GM12872 (cell line): ENCODE results near the gene RHO.

Experiments
- TF ChIP-seq, protein P1 (sequence below): IDR thresholded peaks from 3 replicates; pipeline ENCODE4 v1.5.1; 2011; ENCODE audit warnings: low read depth, mild to moderate bottlenecking, low read length, moderate library complexity; ENCODE audit not compliant: insufficient read depth

RHO gene

DNA sequence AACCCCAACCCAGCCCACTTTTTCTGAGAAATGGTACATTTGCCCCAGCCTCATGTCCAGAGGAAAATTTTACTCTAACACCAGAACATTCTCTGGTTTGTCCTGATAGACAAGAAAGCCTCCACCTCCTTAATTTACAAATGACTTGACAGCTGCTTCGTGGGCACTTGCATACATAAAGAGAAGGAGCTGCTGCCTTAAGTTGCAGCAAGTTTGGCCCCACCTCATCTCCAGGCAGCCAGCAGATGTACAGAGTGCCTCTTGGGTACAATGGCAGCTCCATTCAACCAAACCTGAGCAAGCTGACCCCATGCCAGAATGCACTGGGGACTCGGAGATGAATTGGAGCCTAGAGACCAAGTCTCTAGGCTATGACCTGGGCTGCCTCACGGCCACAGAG is 8.4 kb downstream of the RHO start:
- TF ChIP-seq, protein P1, sequence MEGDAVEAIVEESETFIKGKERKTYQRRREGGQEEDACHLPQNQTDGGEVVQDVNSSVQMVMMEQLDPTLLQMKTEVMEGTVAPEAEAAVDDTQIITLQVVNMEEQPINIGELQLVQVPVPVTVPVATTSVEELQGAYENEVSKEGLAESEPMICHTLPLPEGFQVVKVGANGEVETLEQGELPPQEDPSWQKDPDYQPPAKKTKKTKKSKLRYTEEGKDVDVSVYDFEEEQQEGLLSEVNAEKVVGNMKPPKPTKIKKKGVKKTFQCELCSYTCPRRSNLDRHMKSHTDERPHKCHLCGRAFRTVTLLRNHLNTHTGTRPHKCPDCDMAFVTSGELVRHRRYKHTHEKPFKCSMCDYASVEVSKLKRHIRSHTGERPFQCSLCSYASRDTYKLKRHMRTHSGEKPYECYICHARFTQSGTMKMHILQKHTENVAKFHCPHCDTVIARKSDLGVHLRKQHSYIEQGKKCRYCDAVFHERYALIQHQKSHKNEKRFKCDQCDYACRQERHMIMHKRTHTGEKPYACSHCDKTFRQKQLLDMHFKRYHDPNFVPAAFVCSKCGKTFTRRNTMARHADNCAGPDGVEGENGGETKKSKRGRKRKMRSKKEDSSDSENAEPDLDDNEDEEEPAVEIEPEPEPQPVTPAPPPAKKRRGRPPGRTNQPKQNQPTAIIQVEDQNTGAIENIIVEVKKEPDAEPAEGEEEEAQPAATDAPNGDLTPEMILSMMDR: no peak

DNA sequence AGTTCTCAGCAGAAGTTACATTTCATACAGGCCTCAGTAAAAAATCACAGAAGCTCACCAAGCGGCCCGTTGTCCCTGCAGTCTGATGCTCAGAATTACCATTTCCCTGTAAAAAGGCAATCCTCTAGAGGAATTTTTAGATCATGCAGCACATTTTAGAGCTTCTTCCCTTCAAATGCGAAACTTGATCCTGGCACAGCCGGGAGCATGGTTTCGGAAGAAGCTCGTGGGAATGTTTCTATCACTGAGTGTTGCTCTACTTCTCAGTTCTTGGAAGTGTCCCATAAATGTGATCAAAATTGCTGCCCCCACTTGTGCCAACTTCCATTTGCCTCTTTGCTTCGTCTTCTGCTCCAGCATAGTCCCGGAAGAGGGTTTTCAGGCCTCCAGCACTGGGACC is 10.8 kb downstream of the RHO start:
- TF ChIP-seq, protein P1: no peak

DNA sequence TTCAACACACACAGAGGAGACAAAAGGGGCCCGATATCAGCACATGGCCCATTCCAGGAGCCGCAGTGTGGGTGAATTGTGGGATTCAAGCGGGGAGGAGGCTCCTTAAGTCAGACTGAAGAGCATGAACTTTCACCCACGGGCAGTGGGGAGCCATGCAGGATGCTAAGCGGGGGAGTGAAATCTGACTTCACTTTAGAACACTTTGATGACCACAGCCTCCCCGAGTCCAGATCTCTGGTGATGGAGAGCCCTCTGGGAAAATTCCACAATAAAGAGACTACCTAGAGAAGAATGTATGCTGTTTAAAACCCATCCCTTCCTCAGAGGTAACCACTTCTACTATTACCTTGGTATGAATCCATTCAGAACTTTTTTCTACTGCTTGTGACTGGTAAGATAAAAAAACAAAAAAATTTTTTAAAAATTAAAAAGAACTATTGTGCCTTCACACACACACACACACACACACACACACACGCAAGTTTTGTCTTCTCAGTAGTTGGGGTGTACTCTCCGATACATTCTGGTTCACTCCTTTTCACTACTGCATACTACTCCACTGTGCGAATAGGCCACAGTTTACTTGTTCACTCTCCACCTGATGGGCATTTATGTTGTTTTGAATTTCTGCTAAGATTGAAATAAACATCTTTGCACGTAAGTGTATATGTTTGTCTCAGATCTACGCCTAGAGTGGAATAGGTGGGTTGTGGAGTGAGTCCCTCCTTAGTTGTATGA is 12.5 kb downstream of the RHO start:
- TF ChIP-seq, protein P1: no peak

DNA sequence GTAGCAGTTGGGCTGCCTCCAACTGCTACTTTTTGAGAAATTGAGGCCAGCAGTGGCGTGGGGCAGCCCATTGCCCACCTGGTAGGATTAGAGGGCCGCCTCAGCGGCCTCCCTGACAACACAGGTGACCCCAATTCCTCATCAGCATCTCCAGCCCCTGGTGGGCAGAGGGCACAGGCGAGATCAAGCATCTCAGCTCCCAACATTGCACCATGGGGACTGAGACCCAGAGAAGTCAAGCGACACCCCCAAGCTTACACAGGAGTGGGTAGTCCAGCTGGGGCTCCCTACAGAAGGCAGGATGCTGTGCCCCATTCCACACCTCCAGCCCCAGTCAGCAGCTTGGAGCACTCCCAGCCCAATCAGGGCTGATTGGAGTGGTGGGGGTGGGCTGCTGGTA is 14.3 kb downstream of the RHO start:
- TF ChIP-seq, protein P1: no peak

DNA sequence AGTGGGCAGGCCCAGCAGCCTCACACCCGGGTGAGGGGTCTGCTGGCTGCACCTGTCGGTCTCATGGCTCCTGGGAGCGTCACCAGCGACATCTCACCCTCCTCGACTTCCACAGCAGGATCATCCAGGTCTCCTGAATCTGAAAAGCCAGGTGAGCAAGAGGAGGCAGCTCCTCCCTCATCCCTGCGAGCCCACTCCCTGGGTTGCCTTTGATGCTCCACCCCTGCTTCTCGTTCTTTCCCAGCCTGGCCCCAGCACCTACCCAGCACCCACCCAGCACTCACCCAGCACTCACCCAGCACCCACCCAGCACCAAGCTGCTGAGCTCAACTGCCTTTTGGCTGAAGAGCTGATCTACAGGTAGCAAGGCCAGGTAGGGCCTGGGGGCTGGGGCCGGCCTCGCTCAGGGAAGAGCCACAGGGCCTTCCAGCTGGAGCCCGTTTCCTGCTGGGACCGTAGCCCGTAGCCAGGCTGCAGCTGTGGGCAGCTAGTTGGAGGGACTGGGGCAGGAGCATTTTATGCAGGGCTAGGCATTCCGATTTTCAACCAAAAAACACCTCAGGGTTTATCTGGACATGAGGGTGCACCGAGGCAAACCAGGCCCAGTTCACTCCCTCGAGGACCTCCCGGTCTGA is 14.8 kb downstream of the RHO start, which contains the start of gene H1-8:
Gene H1-8 (plus strand): TSS at position 20 of the 635 bp plus-strand sequence. CDS start 44 bp downstream, at position 64.
- TF ChIP-seq, protein P1: no peak

DNA sequence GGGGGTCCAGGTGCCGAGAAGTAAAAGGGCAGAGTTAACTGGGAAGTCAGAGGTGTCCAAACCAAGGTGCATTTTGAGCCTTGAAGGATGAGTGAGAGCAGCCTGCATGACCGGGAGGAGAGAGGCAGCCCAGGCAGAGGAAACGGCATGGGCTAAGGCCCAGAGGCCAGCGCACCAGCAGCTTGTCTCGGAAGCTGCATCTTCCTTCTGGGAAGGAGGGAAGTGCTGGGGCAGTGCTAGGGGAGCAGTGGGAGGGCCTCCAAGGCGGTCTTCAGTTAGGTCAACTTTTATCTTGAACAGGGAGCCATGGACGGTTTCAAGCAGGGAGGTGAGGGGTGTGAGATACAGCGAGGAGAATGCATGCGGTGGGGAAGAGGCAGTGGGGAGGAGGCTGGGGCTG is 15.6 kb downstream of the RHO start:
- TF ChIP-seq, protein P1: no peak

DNA sequence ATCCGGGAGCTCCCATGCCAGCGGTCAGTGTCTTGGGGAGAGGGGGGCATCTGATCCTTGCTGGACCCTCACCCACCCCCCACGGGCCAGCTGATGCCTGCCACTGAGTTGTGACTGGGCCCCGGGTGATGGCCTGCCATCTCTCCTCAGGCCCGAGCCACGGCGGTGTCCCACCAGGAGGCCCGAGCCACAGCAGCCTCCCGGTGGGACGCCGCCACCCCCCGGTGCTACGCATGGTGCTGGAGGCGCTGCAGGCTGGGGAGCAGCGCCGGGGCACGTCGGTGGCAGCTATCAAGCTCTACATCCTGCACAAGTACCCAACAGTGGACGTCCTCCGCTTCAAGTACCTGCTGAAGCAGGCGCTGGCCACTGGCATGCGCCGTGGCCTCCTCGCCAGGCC is 18.8 kb downstream of the RHO start:
- TF ChIP-seq, protein P1: no peak
